ENCODE data around the gene THSD4. TPM values are rescaled to one million over a fixed set of nuclear protein-coding genes. Genes with fewer than 3 reads are reported as not detected.

THSD4 gene
- polyA plus RNA-seq, 2 of the 4 experiments (the other 2 are of a cell fraction), result 15.8 to 40.7 TPM

- ATAC-seq, result no peak
- no peak for FAIRE-seq
- no peaks in the 10 kb centered on the region for H3K4me1 ChIP-seq
- DNase-seq (ENCODE audit: low read depth in 1 of 2, low spot score in 1 of 2), result no peak
- no peak for TF ChIP-seq SMC3 (IDR thresholded peaks at IDR 0.05)
- TF ChIP-seq MAFK (IDR thresholded peaks at IDR 0.05; ENCODE audit: partially characterized antibody), result peak; percentile 51
- H3K9me3 ChIP-seq, result no peaks in the 10 kb centered on the region
- ChIA-PET POLR2A (no interaction called here), CTCF (interaction anchor here (1.3 kb wide), 1 partner anchor 13 kb away, joined by 3 read pairs; no protein-coding TSS in a partner anchor)
- no peak overlapping the region for H3K27ac ChIP-seq
- 93% methylated on average over 3 of the region's 3 CpGs for WGBS (ENCODE audit: missing lambda C conversion rate)
- no peak overlapping the region for H3K4me3 ChIP-seq
- H3K4me2 ChIP-seq, result no peak overlapping the region
Observed at GRCh38 chr15:71489570-71489969, 374.3 kb downstream of the THSD4 start.

GRCh38 chr15:71493526-71493925 lies 378.3 kb downstream of the THSD4 start:
- Histone ChIP-seq H3K4me2 (no peak overlapping the region), H3K9me3 (no peaks in the 10 kb centered on the region), H3K27ac (no peak overlapping the region), H3K4me1 (no peaks in the 10 kb centered on the region), H3K4me3 (no peak overlapping the region)
- DNase-seq (ENCODE audit: low read depth in 1 of 2, low spot score in 1 of 2), result no peak
- ChIA-PET POLR2A (no interaction called here), CTCF (interaction anchor here (1.3 to 1.7 kb wide), 4 partner anchors 8 to 36 kb away, joined by 3 to 7 read pairs (median 4); no protein-coding TSS in a partner anchor)
- TF ChIP-seq RNF2 (IDR thresholded peaks at IDR 0.05; ENCODE audit: borderline replicate concordance, low read depth), result no peak
- no peak for TF ChIP-seq JUN (IDR thresholded peaks at IDR 0.05)
- peak; percentile 13 for FAIRE-seq
- 87% methylated on average over 5 of the region's 5 CpGs for whole genome bisulfite sequencing (ENCODE audit: missing lambda C conversion rate)
- ATAC-seq, result no peak

GRCh38 chr15:71494563-71495397 lies 379.5 kb downstream of the THSD4 start:
- CTCF ChIA-PET, result interaction anchor here (0.7 to 3.0 kb wide), 4 partner anchors 10 to 249 kb away, joined by 3 to 19 read pairs (median 4); no protein-coding TSS in a partner anchor
- DNase-seq (ENCODE audit: low read depth in 1 of 2, low spot score in 1 of 2) (no peak), ATAC-seq (no peak), FAIRE-seq (no peak)
- H3K9me3 ChIP-seq, result peaks cover 2% of the 10 kb centered on the region; the same call in 1 of the 3 replicates
- TF ChIP-seq HES2 (IDR thresholded peaks at IDR 0.05) (no peak), ELK1 (IDR thresholded peaks at IDR 0.05; ENCODE audit: low read depth, low read length) (no peak), RCOR1 (IDR thresholded peaks at IDR 0.05; ENCODE audit: low read depth, low read length) (no peak), CHD2 (IDR thresholded peaks at IDR 0.05; ENCODE audit: low read length, partially characterized antibody) (no peak), ZSCAN20 (CRISPR knock-in tag; IDR thresholded peaks at IDR 0.05) (no peak), MYC (IDR thresholded peaks at IDR 0.05; ENCODE audit: borderline replicate concordance, low read length) (no peak), RNF2 (IDR thresholded peaks at IDR 0.05; ENCODE audit: borderline replicate concordance, low read depth) (no peak), REST (IDR thresholded peaks at IDR 0.05) (no peak), ZC3H11A (IDR thresholded peaks at IDR 0.05) (no peak), NPAS2 (CRISPR knock-in tag; IDR thresholded peaks at IDR 0.05; ENCODE audit: borderline replicate concordance) (no peak), PHF8 (IDR thresholded peaks at IDR 0.05; ENCODE audit: borderline replicate concordance, low read depth) (no peak)
- POLR2A ChIA-PET, result no interaction called here
- H3K27ac ChIP-seq, result no peak overlapping the region
- 83% methylated on average over 9 of the region's 9 CpGs for WGBS (ENCODE audit: missing lambda C conversion rate)
- H3K4me2 ChIP-seq, result no peak overlapping the region
- no peaks in the 10 kb centered on the region for H3K4me1 ChIP-seq
- no peak overlapping the region for H3K4me3 ChIP-seq

Data from A549 (cell line).